ENCODE data around the gene WDR33. TPM values are rescaled to one million over a fixed set of nuclear protein-coding genes. Genes with fewer than 3 reads are reported as not detected.
A peak's percentile ranks its signal among the peaks of the same experiment; 100 is the strongest.
"Not testable (repeated sequence)": the region's sequence is repeated elsewhere in the genome, so short reads cannot be mapped to it uniquely, and the experiment has no call there.

WDR33 gene
- total RNA-seq, 4 donors from 2014 or later: 41.3 to 51.6 (median 45.1) TPM

DNA sequence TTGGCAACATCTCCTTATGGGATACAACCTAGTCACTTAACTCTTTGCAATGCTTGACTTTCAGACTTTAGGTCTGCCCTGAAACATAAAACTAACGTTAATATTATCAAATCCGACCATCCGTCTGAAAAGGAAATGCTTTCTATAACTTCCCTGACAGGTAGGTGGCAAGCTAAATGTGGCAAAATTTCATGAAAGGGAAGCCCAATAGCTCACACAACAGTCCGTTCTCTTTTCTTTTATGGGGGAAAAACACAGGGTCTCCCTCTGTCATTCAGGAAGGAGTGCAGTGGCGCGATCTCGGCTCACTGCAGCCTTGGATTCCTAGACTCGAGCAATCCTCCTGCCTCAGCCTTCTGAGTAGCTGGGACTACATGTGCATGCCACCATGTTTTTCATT lies 56.8 kb downstream of the WDR33 start:
- no peak overlapping the region for H3K4me3 ChIP-seq
- no peaks in the 10 kb centered on the region for H3K9me3 ChIP-seq
- no peaks in the 10 kb centered on the region for H3K36me3 ChIP-seq
- no peak overlapping the region for H3K27ac ChIP-seq
- no peak for DNase-seq
- TF ChIP-seq, protein P1, sequence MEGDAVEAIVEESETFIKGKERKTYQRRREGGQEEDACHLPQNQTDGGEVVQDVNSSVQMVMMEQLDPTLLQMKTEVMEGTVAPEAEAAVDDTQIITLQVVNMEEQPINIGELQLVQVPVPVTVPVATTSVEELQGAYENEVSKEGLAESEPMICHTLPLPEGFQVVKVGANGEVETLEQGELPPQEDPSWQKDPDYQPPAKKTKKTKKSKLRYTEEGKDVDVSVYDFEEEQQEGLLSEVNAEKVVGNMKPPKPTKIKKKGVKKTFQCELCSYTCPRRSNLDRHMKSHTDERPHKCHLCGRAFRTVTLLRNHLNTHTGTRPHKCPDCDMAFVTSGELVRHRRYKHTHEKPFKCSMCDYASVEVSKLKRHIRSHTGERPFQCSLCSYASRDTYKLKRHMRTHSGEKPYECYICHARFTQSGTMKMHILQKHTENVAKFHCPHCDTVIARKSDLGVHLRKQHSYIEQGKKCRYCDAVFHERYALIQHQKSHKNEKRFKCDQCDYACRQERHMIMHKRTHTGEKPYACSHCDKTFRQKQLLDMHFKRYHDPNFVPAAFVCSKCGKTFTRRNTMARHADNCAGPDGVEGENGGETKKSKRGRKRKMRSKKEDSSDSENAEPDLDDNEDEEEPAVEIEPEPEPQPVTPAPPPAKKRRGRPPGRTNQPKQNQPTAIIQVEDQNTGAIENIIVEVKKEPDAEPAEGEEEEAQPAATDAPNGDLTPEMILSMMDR (IDR thresholded peaks at IDR 0.05): no peak
- TF ChIP-seq POLR2A (IDR thresholded peaks at IDR 0.05): no peak
- H3K4me1 ChIP-seq: no peaks in the 10 kb centered on the region
- no peaks in the 10 kb centered on the region for H3K27me3 ChIP-seq

DNA sequence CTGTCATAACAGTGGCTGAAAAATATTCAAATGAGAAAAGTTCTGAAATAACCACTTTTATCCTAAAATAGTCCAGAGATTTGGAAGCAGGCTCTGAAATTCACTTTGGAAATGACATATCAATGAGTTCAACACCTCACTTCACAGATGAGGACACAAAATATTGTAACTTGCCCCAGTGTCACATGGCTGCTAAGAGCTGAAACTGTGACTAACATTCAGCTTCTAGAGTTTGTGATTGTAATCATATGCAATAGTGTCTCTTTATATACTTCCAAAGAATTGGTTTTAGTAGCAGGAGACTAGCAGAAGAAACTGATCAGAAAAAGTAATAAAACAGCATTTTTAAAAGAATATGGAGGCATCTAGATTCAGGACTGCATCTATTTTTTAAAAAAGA lies 57.6 kb downstream of the WDR33 start:
- Histone ChIP-seq H3K27ac (no peak overlapping the region), H3K4me1 (no peaks in the 10 kb centered on the region), H3K27me3 (no peaks in the 10 kb centered on the region), H3K4me3 (no peak overlapping the region), H3K36me3 (peaks cover 0 to 3% (median 0%) of the 10 kb centered on the region in 3 donors), H3K9me3 (no peaks in the 10 kb centered on the region)
- no peak for TF ChIP-seq POLR2A (IDR thresholded peaks at IDR 0.05)
- TF ChIP-seq, protein P1 (IDR thresholded peaks at IDR 0.05): no peak
- DNase-seq: no peak

DNA sequence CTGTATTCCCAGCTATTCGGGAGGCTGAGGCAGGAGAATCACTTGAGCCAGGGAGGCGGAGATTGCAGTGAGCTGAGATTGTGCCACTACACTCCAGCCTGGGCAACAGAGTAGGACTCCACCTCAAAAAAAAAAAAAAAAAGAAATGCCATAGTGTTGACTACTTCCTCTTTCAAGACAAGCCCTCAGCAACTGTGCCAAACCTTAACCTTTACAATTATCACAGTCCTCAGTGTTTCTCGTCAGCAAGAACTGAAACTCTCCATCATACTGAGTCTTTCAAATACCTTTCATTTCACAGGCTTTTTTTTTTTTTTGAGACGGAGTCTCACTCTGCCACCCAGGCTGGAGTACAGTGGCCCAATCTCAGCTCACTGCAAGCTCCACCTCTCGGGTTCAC lies 61.4 kb downstream of the WDR33 start:
- not testable (repeated sequence) for H3K9me3 ChIP-seq, H3K27me3 ChIP-seq, H3K4me3 ChIP-seq, H3K4me1 ChIP-seq, DNase-seq
- Histone ChIP-seq H3K36me3 (peaks cover 0 to 15% (median 0%) of the 10 kb centered on the region in 3 donors), H3K27ac (peak overlapping the region in 1 of 4 donors; percentile 42)

DNA sequence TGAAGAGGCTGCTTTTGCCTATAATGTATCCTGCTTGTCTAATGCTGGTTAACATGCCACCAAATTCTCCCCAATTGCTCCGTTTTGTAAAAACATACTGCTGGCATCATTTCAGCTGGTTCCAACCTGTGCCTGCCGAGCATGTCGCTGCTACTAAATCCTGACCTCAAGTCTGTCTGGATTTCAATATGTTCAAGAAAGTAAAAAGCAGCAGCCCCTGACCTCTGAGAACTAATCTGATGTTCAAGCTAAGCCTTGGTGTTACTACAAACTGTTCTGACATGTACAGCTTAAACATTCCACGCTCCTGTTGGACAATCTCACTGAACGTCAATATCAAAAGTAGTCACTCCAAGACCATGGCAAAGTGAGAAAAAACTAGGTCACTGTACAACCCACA lies 63.4 kb downstream of the WDR33 start:
- H3K36me3 ChIP-seq: peaks cover 0 to 19% (median 0%) of the 10 kb centered on the region in 3 donors
- H3K27me3 ChIP-seq: no peaks in the 10 kb centered on the region
- H3K27ac ChIP-seq: no peak overlapping the region
- DNase-seq: no peak
- H3K4me1 ChIP-seq: no peaks in the 10 kb centered on the region
- no peak overlapping the region for H3K4me3 ChIP-seq
- H3K9me3 ChIP-seq: no peaks in the 10 kb centered on the region
- no peak for TF ChIP-seq POLR2A (IDR thresholded peaks at IDR 0.05)
- TF ChIP-seq, protein P1 (IDR thresholded peaks at IDR 0.05): no peak

DNA sequence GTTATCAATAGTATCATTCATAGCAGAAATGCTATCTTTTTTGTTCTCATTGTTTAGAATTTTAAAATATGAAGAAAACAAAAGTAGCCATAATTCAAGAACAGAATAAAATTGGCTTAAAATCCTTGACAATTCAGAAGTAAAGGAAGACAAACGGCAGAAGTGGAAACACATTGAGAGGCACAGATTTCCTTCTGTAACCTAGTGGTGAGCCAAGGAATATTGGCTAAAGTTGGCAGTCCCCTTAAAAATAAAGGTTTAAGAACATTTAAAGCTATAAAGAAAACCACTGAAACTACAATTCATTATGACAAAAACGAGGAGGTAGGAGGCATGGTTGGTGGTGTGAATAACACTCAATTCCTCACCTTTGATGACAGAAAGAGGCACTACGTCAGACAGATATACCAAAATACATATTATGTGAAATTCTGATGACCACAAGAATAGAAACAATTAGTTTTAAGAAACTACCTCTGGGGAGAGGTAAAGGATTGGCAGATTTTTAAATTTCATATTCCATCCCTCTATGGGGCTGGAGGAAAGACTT lies 67.4 kb downstream of the WDR33 start:
- no peak overlapping the region for H3K4me3 ChIP-seq
- no peaks in the 10 kb centered on the region for H3K9me3 ChIP-seq
- no peak overlapping the region for H3K27ac ChIP-seq
- TF ChIP-seq, protein P1 (IDR thresholded peaks at IDR 0.05): peak in 1 of 6 experiments; percentile 10
- TF ChIP-seq POLR2A (IDR thresholded peaks at IDR 0.05): no peak
- no peaks in the 10 kb centered on the region for H3K4me1 ChIP-seq
- DNase-seq: no peak
- H3K27me3 ChIP-seq: no peaks in the 10 kb centered on the region
- peaks cover 0 to 18% (median 0%) of the 10 kb centered on the region in 3 donors for H3K36me3 ChIP-seq

DNA sequence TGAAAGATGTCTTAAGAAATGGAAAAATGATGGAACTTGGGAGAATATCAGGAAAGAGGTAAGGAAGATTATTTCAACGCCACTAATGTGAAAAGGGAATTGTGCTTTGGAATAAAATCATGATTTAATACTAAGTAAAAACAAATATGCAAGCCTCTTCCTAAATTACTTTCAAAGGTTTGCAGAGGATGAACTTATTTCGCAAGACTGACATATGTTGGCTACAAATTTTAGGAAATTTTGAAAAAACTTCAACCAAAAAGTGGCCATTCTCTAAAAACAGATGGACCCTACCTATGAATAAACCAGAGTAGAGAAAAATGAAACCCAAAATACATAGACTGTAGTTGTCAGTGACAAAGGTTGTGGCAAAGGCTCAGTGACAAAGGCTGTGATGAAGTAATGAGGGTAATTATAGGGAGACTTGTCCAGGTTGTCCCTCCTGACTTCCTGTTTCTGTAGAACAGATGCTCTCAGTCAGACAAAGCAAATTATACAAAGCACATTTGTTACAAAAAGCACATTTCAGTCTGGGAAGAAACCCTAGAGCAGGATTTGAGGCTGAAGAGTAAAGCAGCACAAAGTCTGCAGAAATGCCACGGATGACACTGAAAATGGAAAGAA lies 70.2 kb downstream of the WDR33 start:
- peaks cover 0 to 6% (median 0%) of the 10 kb centered on the region in 3 donors for H3K36me3 ChIP-seq
- H3K27me3 ChIP-seq: no peaks in the 10 kb centered on the region
- no peak overlapping the region for H3K27ac ChIP-seq
- no peak overlapping the region for H3K4me3 ChIP-seq
- no peak for DNase-seq
- H3K4me1 ChIP-seq: no peaks in the 10 kb centered on the region
- no peak for TF ChIP-seq POLR2A (IDR thresholded peaks at IDR 0.05)
- no peaks in the 10 kb centered on the region for H3K9me3 ChIP-seq
